ENCODE data around the gene VGLL4.

DNA sequence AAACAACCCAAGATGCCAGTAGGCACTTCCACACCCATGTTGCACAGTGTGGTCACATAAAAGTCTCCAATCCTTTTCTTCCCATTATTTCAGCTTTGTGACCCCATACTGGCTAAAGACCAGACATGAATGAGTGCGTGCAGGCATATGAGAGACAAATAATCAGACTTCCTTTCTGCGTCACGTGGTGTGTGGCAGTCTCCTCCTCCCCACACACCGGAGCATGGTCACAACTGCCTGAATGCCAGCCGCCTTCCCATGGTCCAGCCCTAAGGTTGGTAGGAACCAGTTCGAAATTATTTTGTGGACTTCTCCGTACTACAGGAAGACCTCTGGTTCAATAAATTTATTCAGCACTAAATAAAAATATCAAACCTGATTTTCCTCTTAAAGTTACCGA lies 65.5 kb downstream of the VGLL4 start:
- TF ChIP-seq USF2 (IDR thresholded peaks at IDR 0.05; ENCODE audit: low read depth, low read length) (0 out of 2 replicates have a peak, but pooled peaks have one; percentile 7), POLR2A (IDR thresholded peaks at IDR 0.05; ENCODE audit: low read depth, low read length) (no peak)

All from IMR-90 (cell line).